GM12878 (cell line): ENCODE results near the gene C2orf92.

Experiments
- POLR2A ChIP-seq: IDR thresholded peaks from 2 replicates; pipeline ENCODE4 v1.6.1; 2011; ENCODE audit warnings: low read depth, mild to moderate bottlenecking, low read length
- POLR2AphosphoS5 ChIP-seq: IDR thresholded peaks from 2 replicates; pipeline ENCODE4 v1.6.1; 2011; ENCODE audit warnings: mild to moderate bottlenecking, low read length, inconsistent platforms
- SIN3A ChIP-seq: IDR thresholded peaks from 2 replicates; pipeline ENCODE4 v1.6.1; 2012; ENCODE audit warnings: low read depth, low read length, improper control_type of control experiment
- STAT3 ChIP-seq: IDR thresholded peaks from 2 replicates; pipeline ENCODE4 v1.6.1; 2011; ENCODE audit warnings: low read depth, low read length, improper control_type of control experiment
- TF ChIP-seq, protein P1 (sequence below): IDR thresholded peaks from 2 replicates; pipeline ENCODE4 v1.6.1; 2011; ENCODE audit warnings: low read depth, low read length, improper control_type of control experiment, borderline replicate concordance
- TF ChIP-seq, protein P2 (sequence below): IDR thresholded peaks from 2 replicates; pipeline ENCODE4 v1.6.1; 2012; ENCODE audit warnings: low read depth, low read length, improper control_type of control experiment
- TF ChIP-seq, protein P3 (sequence below): IDR thresholded peaks from 2 replicates; pipeline ENCODE4 v1.6.1; 2011; ENCODE audit warnings: low read depth, mild to moderate bottlenecking, low read length, moderate library complexity, borderline replicate concordance; ENCODE audit errors: extremely low read depth
- TF ChIP-seq, protein P4 (sequence below), 3 experiments: IDR thresholded peaks in 2 of 3; conservative IDR thresholded peaks in 1 of 3; 2 replicates each; pipeline ENCODE4 v1.5.1; 2011; ENCODE audit warnings: low read depth in 3 of 3, low read length in 3 of 3, mild to moderate bottlenecking in 3 of 3, control low read depth in 2 of 3, moderate library complexity in 2 of 3, inconsistent platforms in 1 of 3, mixed read lengths in 1 of 3; ENCODE audit not compliant: control insufficient read depth in 2 of 3, insufficient read depth in 1 of 3; ENCODE audit errors: extremely low read depth in 1 of 3

DNA sequence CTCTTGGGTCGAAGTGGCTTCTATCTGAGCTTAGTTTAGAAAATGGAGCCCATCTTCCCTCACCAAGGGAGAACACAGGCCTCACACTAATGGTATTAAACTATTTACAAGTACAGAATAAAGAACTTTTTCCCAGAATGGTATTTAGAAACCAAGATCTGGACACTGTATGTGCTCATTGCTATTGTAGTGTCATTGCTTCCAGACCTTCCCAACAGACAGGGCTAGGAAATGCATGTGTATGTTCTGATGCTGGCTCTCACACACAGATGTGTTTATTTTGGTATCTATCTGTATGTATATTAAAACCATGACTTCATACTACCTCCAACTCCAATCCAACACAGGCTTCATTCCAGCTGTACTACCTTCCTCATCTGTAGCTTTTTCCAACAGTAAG is 15.6 kb upstream of the C2orf92 start:
- TF ChIP-seq, protein P1, sequence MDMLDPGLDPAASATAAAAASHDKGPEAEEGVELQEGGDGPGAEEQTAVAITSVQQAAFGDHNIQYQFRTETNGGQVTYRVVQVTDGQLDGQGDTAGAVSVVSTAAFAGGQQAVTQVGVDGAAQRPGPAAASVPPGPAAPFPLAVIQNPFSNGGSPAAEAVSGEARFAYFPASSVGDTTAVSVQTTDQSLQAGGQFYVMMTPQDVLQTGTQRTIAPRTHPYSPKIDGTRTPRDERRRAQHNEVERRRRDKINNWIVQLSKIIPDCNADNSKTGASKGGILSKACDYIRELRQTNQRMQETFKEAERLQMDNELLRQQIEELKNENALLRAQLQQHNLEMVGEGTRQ, result no peak
- TF ChIP-seq STAT3, result no peak
- no peak for TF ChIP-seq POLR2A
- TF ChIP-seq, protein P2, sequence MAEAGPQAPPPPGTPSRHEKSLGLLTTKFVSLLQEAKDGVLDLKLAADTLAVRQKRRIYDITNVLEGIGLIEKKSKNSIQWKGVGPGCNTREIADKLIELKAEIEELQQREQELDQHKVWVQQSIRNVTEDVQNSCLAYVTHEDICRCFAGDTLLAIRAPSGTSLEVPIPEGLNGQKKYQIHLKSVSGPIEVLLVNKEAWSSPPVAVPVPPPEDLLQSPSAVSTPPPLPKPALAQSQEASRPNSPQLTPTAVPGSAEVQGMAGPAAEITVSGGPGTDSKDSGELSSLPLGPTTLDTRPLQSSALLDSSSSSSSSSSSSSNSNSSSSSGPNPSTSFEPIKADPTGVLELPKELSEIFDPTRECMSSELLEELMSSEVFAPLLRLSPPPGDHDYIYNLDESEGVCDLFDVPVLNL, result no peak
- TF ChIP-seq, protein P3, sequence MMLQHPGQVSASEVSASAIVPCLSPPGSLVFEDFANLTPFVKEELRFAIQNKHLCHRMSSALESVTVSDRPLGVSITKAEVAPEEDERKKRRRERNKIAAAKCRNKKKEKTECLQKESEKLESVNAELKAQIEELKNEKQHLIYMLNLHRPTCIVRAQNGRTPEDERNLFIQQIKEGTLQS, result no peak
- no peak for TF ChIP-seq POLR2AphosphoS5
- TF ChIP-seq, protein P4, sequence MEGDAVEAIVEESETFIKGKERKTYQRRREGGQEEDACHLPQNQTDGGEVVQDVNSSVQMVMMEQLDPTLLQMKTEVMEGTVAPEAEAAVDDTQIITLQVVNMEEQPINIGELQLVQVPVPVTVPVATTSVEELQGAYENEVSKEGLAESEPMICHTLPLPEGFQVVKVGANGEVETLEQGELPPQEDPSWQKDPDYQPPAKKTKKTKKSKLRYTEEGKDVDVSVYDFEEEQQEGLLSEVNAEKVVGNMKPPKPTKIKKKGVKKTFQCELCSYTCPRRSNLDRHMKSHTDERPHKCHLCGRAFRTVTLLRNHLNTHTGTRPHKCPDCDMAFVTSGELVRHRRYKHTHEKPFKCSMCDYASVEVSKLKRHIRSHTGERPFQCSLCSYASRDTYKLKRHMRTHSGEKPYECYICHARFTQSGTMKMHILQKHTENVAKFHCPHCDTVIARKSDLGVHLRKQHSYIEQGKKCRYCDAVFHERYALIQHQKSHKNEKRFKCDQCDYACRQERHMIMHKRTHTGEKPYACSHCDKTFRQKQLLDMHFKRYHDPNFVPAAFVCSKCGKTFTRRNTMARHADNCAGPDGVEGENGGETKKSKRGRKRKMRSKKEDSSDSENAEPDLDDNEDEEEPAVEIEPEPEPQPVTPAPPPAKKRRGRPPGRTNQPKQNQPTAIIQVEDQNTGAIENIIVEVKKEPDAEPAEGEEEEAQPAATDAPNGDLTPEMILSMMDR (IDR thresholded peaks at IDR 0.05 in 2 of 3, conservative IDR thresholded peaks at IDR 0.05 in 1 of 3; ENCODE audit: control insufficient read depth in 2 of 3, extremely low read depth in 1 of 3, insufficient read depth in 1 of 3, low read depth in 3 of 3, low read length in 3 of 3), result no peak
- TF ChIP-seq SIN3A, result no peak
